CD4-positive, alpha-beta T cell treated with Interleukin-21 for 1 hour (primary cell): ENCODE data around the gene FGD4.

Experiments
- DNase-seq: peaks from one replicate; pipeline ENCODE4 v3.0.0-alpha.2; 2020

The FGD4 gene

DNA sequence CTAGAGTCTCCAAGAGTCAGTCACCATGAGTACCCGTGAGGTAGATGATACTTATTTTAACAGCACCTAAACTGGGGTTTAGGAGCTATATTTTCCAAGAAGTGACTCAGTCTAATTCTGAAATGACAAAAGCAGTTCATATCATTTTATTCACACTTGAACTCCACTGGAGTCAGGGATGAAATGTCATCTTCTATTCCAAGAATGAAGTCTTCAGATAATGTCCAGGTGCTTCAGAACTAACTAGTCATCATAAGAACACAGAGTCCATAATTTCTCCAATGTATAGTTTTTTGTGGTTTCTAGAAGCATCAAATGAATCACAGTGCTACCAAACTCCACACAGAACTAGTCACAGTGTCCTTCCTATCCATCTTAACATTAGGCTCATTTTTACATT is 293.0 kb downstream of the FGD4 start:
- DNase-seq: no peak

GRCh38 chr12:32693036-32693435 is 293.7 kb downstream of the FGD4 start:
- no peak for DNase-seq
